ENCODE results near the gene LTBP1.

LTBP1 gene

DNA sequence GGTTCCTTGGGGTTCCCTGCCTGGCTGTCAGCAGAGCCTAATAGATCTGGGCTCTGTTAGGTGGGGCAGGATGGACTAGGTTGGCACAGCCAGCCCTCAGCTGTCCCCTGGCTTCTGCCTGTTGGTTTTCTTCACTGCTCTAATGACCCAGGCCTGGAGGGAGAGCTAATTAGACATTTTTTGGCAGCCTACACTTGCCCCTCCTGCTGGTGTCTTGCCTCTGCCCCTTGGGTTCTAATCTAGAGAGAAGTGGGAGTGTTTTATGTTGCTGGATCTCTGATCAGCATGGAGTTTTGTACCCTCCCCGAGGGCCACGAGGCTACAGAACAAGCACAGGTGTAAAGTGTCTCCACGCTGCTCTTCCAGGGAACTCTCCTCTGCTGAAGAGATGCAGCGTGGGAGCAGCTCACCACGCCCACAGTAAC, 330.3 kb downstream of the LTBP1 start:
- Histone ChIP-seq H3K27ac (ENCODE audit: low read depth, low read length) (no peak overlapping the region), H3F3A (ENCODE audit: control insufficient read depth, insufficient read depth) (peaks cover 5% of the 10 kb centered on the region; the same call in 1 of the 2 replicates), H3K9me2 (replicated peaks; ENCODE audit: control insufficient read depth, low read length) (no peaks in the 10 kb centered on the region), H3K4me2 (ENCODE audit: low read length) (no peak overlapping the region), H3K79me2 (ENCODE audit: control insufficient read depth, low read length) (no peaks in the 10 kb centered on the region), H3K4me3 (ENCODE audit: low read length) (no peak overlapping the region), H4K20me1 (ENCODE audit: control insufficient read depth, insufficient read depth, low read depth, low read length) (no peaks in the 10 kb centered on the region), H3K4me1 (ENCODE audit: control insufficient read depth, low read length) (peaks cover 14% of the 10 kb centered on the region), H3K9me3 (ENCODE audit: control insufficient read depth, insufficient read depth, low read length) (no peaks in the 10 kb centered on the region), H3K36me3 (ENCODE audit: control insufficient read depth, low read length) (peaks cover 80% of the 10 kb centered on the region), H3K27me3 (ENCODE audit: control insufficient read depth, low read length) (no peaks in the 10 kb centered on the region)
- TF ChIP-seq, protein P1, sequence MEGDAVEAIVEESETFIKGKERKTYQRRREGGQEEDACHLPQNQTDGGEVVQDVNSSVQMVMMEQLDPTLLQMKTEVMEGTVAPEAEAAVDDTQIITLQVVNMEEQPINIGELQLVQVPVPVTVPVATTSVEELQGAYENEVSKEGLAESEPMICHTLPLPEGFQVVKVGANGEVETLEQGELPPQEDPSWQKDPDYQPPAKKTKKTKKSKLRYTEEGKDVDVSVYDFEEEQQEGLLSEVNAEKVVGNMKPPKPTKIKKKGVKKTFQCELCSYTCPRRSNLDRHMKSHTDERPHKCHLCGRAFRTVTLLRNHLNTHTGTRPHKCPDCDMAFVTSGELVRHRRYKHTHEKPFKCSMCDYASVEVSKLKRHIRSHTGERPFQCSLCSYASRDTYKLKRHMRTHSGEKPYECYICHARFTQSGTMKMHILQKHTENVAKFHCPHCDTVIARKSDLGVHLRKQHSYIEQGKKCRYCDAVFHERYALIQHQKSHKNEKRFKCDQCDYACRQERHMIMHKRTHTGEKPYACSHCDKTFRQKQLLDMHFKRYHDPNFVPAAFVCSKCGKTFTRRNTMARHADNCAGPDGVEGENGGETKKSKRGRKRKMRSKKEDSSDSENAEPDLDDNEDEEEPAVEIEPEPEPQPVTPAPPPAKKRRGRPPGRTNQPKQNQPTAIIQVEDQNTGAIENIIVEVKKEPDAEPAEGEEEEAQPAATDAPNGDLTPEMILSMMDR (IDR thresholded peaks at IDR 0.05; ENCODE audit: low read depth, low read length, poor library complexity, severe bottlenecking): no peak
- TF ChIP-seq EZH2phosphoT487 (IDR thresholded peaks at IDR 0.05; ENCODE audit: borderline replicate concordance, low read length): no peak

DNA sequence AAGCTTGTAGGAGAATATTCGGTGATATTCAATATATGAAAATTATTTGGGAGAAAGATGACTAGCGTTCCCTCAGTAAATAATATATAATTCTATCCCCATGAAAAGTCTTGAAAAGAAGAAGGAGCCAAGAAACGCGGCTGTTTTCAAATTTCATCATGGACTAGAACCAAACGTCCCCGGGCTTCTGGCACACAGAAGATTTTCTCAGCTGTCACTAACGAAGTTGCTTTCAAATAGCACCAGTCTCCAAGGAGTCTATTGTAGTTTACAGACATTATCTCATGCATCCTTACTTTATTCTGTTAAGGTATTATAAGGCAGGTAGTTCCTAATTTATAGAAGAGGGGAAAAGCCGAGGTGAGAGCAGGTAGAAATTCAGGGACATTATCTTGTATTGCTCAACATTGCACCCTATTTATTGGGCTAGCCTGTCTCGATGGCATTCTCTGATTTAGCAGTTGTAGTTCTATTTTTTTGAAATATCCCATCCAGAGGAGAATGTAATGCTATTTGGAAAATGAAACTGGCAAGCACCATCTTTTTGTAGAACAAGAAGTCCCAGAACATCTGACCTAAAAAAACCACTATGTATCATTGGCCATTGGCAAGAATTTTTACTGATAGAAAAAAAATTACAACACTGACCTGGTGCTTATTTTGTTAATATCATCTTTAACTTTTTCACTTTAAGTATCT, 331.6 kb downstream of the LTBP1 start:
- no peaks in the 10 kb centered on the region for H3K27me3 ChIP-seq (ENCODE audit: control insufficient read depth, low read length)
- H3K79me2 ChIP-seq (ENCODE audit: control insufficient read depth, low read length): no peaks in the 10 kb centered on the region
- no peaks in the 10 kb centered on the region for H3F3A ChIP-seq (ENCODE audit: control insufficient read depth, insufficient read depth)
- no peaks in the 10 kb centered on the region for H4K20me1 ChIP-seq (ENCODE audit: control insufficient read depth, insufficient read depth, low read depth, low read length)
- H3K4me2 ChIP-seq (ENCODE audit: low read length): no peak overlapping the region
- H3K9me3 ChIP-seq (ENCODE audit: control insufficient read depth, insufficient read depth, low read length): no peaks in the 10 kb centered on the region
- peaks cover under 1% of the 10 kb centered on the region; the same call in 1 of the 2 replicates for H3K4me1 ChIP-seq (ENCODE audit: control insufficient read depth, low read length)
- H3K4me3 ChIP-seq (ENCODE audit: low read length): no peak overlapping the region
- TF ChIP-seq EZH2phosphoT487 (IDR thresholded peaks at IDR 0.05; ENCODE audit: borderline replicate concordance, low read length): no peak
- H3K9me2 ChIP-seq (replicated peaks; ENCODE audit: control insufficient read depth, low read length): no peaks in the 10 kb centered on the region
- peaks cover 72% of the 10 kb centered on the region for H3K36me3 ChIP-seq (ENCODE audit: control insufficient read depth, low read length)
- H3K27ac ChIP-seq (ENCODE audit: low read depth, low read length): no peak overlapping the region

DNA sequence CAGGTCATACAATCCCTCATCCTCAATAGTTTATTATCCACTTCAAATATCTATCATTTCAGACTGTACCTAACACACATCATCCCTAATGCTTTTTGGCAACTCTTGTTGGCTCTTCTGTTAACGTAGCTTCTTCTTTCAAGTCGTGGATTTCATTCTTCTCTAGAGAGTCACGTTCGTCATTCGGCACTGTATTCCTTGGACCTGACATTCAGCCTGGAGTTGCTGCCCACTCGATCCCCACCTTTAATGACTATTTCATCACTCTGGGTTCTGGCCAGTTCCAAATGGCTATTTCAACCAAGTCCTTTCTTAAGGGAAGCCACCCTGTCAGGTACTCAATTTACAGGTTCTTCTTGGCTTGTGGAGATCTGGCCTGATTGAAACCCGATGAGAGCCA, 337.5 kb downstream of the LTBP1 start:
- Histone ChIP-seq H3F3A (ENCODE audit: control insufficient read depth, insufficient read depth) (no peaks in the 10 kb centered on the region), H3K4me1 (ENCODE audit: control insufficient read depth, low read length) (no peaks in the 10 kb centered on the region), H3K36me3 (ENCODE audit: control insufficient read depth, low read length) (peaks cover 55% of the 10 kb centered on the region), H3K9me3 (ENCODE audit: control insufficient read depth, insufficient read depth, low read length) (no peaks in the 10 kb centered on the region), H3K79me2 (ENCODE audit: control insufficient read depth, low read length) (no peaks in the 10 kb centered on the region), H3K4me3 (ENCODE audit: low read length) (no peak overlapping the region), H3K27me3 (ENCODE audit: control insufficient read depth, low read length) (no peaks in the 10 kb centered on the region), H3K4me2 (ENCODE audit: low read length) (no peak overlapping the region), H3K9me2 (replicated peaks; ENCODE audit: control insufficient read depth, low read length) (no peaks in the 10 kb centered on the region), H3K27ac (ENCODE audit: low read depth, low read length) (no peak overlapping the region), H4K20me1 (ENCODE audit: control insufficient read depth, insufficient read depth, low read depth, low read length) (no peaks in the 10 kb centered on the region)
- TF ChIP-seq EZH2phosphoT487 (IDR thresholded peaks at IDR 0.05; ENCODE audit: borderline replicate concordance, low read length): no peak
- TF ChIP-seq, protein P1 (IDR thresholded peaks at IDR 0.05; ENCODE audit: low read depth, low read length, poor library complexity, severe bottlenecking): no peak

DNA sequence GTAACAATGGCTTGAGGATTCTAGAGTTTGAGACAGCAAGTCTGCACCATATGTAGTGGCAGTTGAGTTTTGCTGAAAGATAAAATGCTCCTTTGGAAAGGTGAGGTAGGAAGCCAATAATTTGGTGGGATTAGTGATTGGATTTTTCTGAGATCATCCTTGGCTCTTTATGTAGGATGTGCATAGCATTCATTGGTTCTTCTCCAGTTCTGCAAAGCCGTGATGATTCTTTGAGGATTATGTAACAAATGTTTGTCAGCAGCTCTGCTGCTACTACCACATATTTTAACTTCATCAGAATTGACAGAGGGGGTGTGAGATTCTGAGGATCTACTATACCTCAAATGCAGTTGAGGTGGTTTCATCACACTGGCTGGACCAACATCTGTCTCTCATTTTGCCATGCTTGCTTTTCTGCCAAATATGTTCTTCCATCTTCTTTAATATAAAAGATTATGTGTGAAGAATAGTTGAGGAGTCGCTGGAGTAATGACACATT, 340.8 kb downstream of the LTBP1 start:
- Histone ChIP-seq H3K4me2 (ENCODE audit: low read length) (no peak overlapping the region), H3K27me3 (ENCODE audit: control insufficient read depth, low read length) (no peaks in the 10 kb centered on the region), H3K9me3 (ENCODE audit: control insufficient read depth, insufficient read depth, low read length) (no peaks in the 10 kb centered on the region), H3K4me1 (ENCODE audit: control insufficient read depth, low read length) (peaks cover 28% of the 10 kb centered on the region), H3K36me3 (ENCODE audit: control insufficient read depth, low read length) (peaks cover 34% of the 10 kb centered on the region), H3K4me3 (ENCODE audit: low read length) (no peak overlapping the region), H3F3A (ENCODE audit: control insufficient read depth, insufficient read depth) (no peaks in the 10 kb centered on the region), H3K27ac (ENCODE audit: low read depth, low read length) (no peak overlapping the region), H4K20me1 (ENCODE audit: control insufficient read depth, insufficient read depth, low read depth, low read length) (no peaks in the 10 kb centered on the region), H3K79me2 (ENCODE audit: control insufficient read depth, low read length) (no peaks in the 10 kb centered on the region), H3K9me2 (replicated peaks; ENCODE audit: control insufficient read depth, low read length) (no peaks in the 10 kb centered on the region)
- TF ChIP-seq, protein P1 (IDR thresholded peaks at IDR 0.05; ENCODE audit: low read depth, low read length, poor library complexity, severe bottlenecking): no peak
- TF ChIP-seq EZH2phosphoT487 (IDR thresholded peaks at IDR 0.05; ENCODE audit: borderline replicate concordance, low read length): no peak

All from DOHH2 (cell line).